Esophagus muscularis mucosa (tissue), 4 donors: ENCODE results near the gene PRODH. TPM values are rescaled to one million over a fixed set of nuclear protein-coding genes. Genes with fewer than 3 reads are reported as not detected.

Experiments
- DNase-seq: peaks from one replicate; pipeline ENCODE4 v3.0.0-alpha.2; 2017; ENCODE audit errors: extremely low spot score
- H3K27ac ChIP-seq, 4 donors: fragments of 200-600 bp; sonication (generic); replicated peaks in 1 of 4; 1 replicate in 3 of 4; 2 replicates in 1 of 4; pipeline ENCODE4 v1.5.1; 2016 to 2019; ENCODE audit warnings: mild to moderate bottlenecking in 1 of 4
- H3K27me3 ChIP-seq, 4 donors: fragments of 200-600 bp; sonication (generic); one replicate each; pipeline versions ENCODE4 v1.5.1 to v1.6.0; 2016 to 2019
- H3K36me3 ChIP-seq, 4 donors: fragments of 200-600 bp; sonication (generic); one replicate each; pipeline ENCODE4 v1.5.1; 2016 to 2019
- H3K4me1 ChIP-seq, 4 donors: fragments of 200-600 bp; sonication (generic); one replicate each; pipeline ENCODE4 v1.5.1; 2016 to 2019
- H3K4me3 ChIP-seq, 4 donors: fragments of 200-600 bp; sonication (generic); 1 replicate in 2 of 4; 2 replicates in 2 of 4; pipeline ENCODE4 v1.5.1; 2016 to 2019; ENCODE audit warnings: mild to moderate bottlenecking in 4 of 4, moderate library complexity in 1 of 4
- H3K9me3 ChIP-seq, 4 donors: fragments of 200-600 bp; sonication (generic); 1 replicate in 3 of 4; 2 replicates in 1 of 4; pipeline ENCODE4 v1.5.1; 2016 to 2019
- CTCF ChIP-seq, 3 experiments: fragments of 200-600 bp in 2 of 3; fragments of 450-650 bp in 1 of 3; sonication (generic) in 2 of 3; IDR thresholded peaks; one replicate each; pipeline ENCODE4 v1.5.1; 2017 to 2019; ENCODE audit warnings: antibody characterized with exemption in 3 of 3, mild to moderate bottlenecking in 2 of 3, moderate library complexity in 1 of 3
- EP300 ChIP-seq: sonication (generic); formaldehyde crosslinking; IDR thresholded peaks from one replicate; pipeline ENCODE4 v1.6.1; 2017; ENCODE audit warnings: antibody characterized with exemption
- POLR2A ChIP-seq: fragments of 450-650 bp; IDR thresholded peaks from one replicate; pipeline ENCODE4 v1.6.1; 2017; ENCODE audit warnings: antibody characterized with exemption, moderate library complexity, mild to moderate bottlenecking, low read depth
- POLR2AphosphoS5 ChIP-seq, 2 donors: sonication (generic); formaldehyde crosslinking; IDR thresholded peaks; one replicate each; pipeline ENCODE4 v1.6.1; 2017; ENCODE audit warnings: antibody characterized with exemption in 2 of 2
- WGBS: methylation state at CpG from one replicate; pipeline ENCODE4 v1.1.5; 2018; 5-methylcytosine and 5-hydroxymethylcytosine counted together
- intact Hi-C: fragments of 100-400 bp; cut with DNase I; formaldehyde crosslinking; loops from one replicate; pipeline ENCODE4 v1.15.1; 2023
- total RNA-seq, 4 donors: library from RNA; depleted of rRNA; stranded (reverse); fragments of >200 nt; gene quantifications; one replicate each; pipeline versions ENCODE4 v1.1.0 to v1.2.1, GENCODE V29; 2016

Gene PRODH
- total RNA-seq = 1 to 10 TPM; 1.4 to 7.2 (median 3.9) TPM

GRCh38 chr22:18935889-18936529 lies at the start of gene PRODH:
Gene PRODH, minus strand, starts transcription at chr22:18936293. Its CDS starts 6 bp downstream, at chr22:18936287.
- intact Hi-C loops = no loop called here
- no peaks in the 10 kb centered on the region for H3K9me3 ChIP-seq
- H3K27me3 ChIP-seq = no peaks in the 10 kb centered on the region
- no peak within 1 kb of the TSS for H3K4me3 ChIP-seq
- WGBS = no CpG with 5 or more reads among the region's 67 CpGs
- H3K36me3 ChIP-seq = no peaks in the 10 kb centered on the region
- DNase-seq = no peak
- TF ChIP-seq POLR2AphosphoS5 (IDR thresholded peaks at IDR 0.05) = no peak
- no peaks in the 10 kb centered on the region for H3K4me1 ChIP-seq
- no peak within 1 kb of the TSS for H3K27ac ChIP-seq

- TF ChIP-seq POLR2A (no peak), CTCF (IDR thresholded peaks at IDR 0.05) (no peak), EP300 (no peak), POLR2AphosphoS5 (IDR thresholded peaks at IDR 0.05) (no peak)
- H3K4me1 ChIP-seq = no peaks in the 10 kb centered on the region
- intact Hi-C loops = no loop called here
- H3K36me3 ChIP-seq = no peaks in the 10 kb centered on the region
- H3K4me3 ChIP-seq = no peak overlapping the region
- DNase-seq = no peak
- WGBS = 95% methylated on average over 18 of the region's 21 CpGs
- H3K27me3 ChIP-seq = peaks cover 0 to 6% (median 0%) of the 10 kb centered on the region in 4 donors
- H3K27ac ChIP-seq = no peak overlapping the region
- peaks cover 0 to 6% (median 2%) of the 10 kb centered on the region in 4 donors for H3K9me3 ChIP-seq
Measured at GRCh38 chr22:18985780-18986179, 49.7 kb upstream of the PRODH start.

- Histone ChIP-seq H3K27me3 (no peaks in the 10 kb centered on the region), H3K27ac (no peak overlapping the region), H3K9me3 (peaks cover 0 to 15% (median 5%) of the 10 kb centered on the region in 4 donors), H3K4me3 (no peak overlapping the region), H3K36me3 (no peaks in the 10 kb centered on the region), H3K4me1 (no peaks in the 10 kb centered on the region)
- 84% methylated on average over 9 of the region's 10 CpGs for WGBS
- intact Hi-C loops = no loop called here
- no peak for TF ChIP-seq CTCF (IDR thresholded peaks at IDR 0.05)
- no peak for TF ChIP-seq EP300
- no peak for TF ChIP-seq POLR2A
- DNase-seq = no peak
Measured at GRCh38 chr22:18984564-18984963, 48.5 kb upstream of the PRODH start.

- H3K36me3 ChIP-seq = no peaks in the 10 kb centered on the region
- H3K27me3 ChIP-seq = no peaks in the 10 kb centered on the region
- WGBS = 73% methylated on average over 4 of the region's 9 CpGs
- DNase-seq = no peak
- TF ChIP-seq EP300 (no peak), POLR2A (no peak), CTCF (IDR thresholded peaks at IDR 0.05) (no peak), POLR2AphosphoS5 (IDR thresholded peaks at IDR 0.05) (no peak)
- H3K27ac ChIP-seq = no peak overlapping the region
- intact Hi-C loops = no loop called here
- H3K4me3 ChIP-seq = no peak overlapping the region
- no peaks in the 10 kb centered on the region for H3K4me1 ChIP-seq
- H3K9me3 ChIP-seq = peaks cover 0 to 15% (median 5%) of the 10 kb centered on the region in 4 donors
Measured at GRCh38 chr22:18983120-18983651, 47.1 kb upstream of the PRODH start.

GRCh38 chr22:18980829-18981228 lies 44.7 kb upstream of the PRODH start:
- no peak for TF ChIP-seq CTCF (IDR thresholded peaks at IDR 0.05)
- TF ChIP-seq POLR2A = no peak
- TF ChIP-seq EP300 = no peak
- no peak for TF ChIP-seq POLR2AphosphoS5 (IDR thresholded peaks at IDR 0.05)
- no peak for DNase-seq
- intact Hi-C loops = no loop called here
- Histone ChIP-seq H3K4me1 (no peaks in the 10 kb centered on the region), H3K27me3 (no peaks in the 10 kb centered on the region), H3K9me3 (peaks cover 0 to 15% (median 5%) of the 10 kb centered on the region in 4 donors), H3K36me3 (no peaks in the 10 kb centered on the region), H3K27ac (no peak overlapping the region), H3K4me3 (no peak overlapping the region)
